HCT116 (cell line): ENCODE results near the gene GNB5. TPM values are rescaled to one million over a fixed set of nuclear protein-coding genes. Genes with fewer than 3 reads are reported as not detected.

Experiments used
- ATAC-seq: fragments of 200-7000 bp; cut with Tn5 transposase; 2 replicates; pipeline ENCODE4 v1.9.1; 2020; ENCODE audit warnings: mild to moderate bottlenecking, moderate library complexity
- BruUV-seq: library from RNA; stranded (reverse); fragments of 400-500 nt; replicated peaks from 2 replicates; lab custom pipeline; 2021; lab: Mats Ljungman, UMichigan
- CTCF ChIA-PET: fragments of 300-600 bp; sonication (Branson Sonifier 250); formaldehyde crosslinking; loops from one replicate; lab custom pipeline; 2021; ENCODE audit warnings: antibody characterized with exemption; lab: Charles Lee
- POLR2A ChIA-PET: fragments of 300-600, 350-600 bp; sonication (Branson Sonifier 250); formaldehyde crosslinking; loops from one replicate; lab custom pipeline; 2021; ENCODE audit warnings: antibody characterized with exemption; lab: Charles Lee
- RAD21 ChIA-PET, 2 experiments: fragments of 300-600 bp; sonication (Branson Sonifier 250); formaldehyde crosslinking; loops; one replicate each; lab custom pipeline; 2023; ENCODE audit warnings: low total read pairs in 2 of 2; ENCODE audit not compliant: uncharacterized antibody in 2 of 2, unreplicated experiment in 2 of 2, low non-redundant PET in 1 of 2; lab: Charles Lee
- DNase-seq: peaks from one replicate; pipeline ENCODE4 v3.0.0-alpha.2; 2010; ENCODE audit warnings: low read depth, low spot score
- H2AFZ ChIP-seq: fragments of 200-600 bp; shearing (Covaris generic), sonication (generic); 2 replicates; pipeline ENCODE4 v1.6.1; 2017; ENCODE audit warnings: low read depth, mixed run types, mixed read lengths, antibody characterized with exemption, low read length; ENCODE audit not compliant: poor library complexity, severe bottlenecking
- H3K27ac ChIP-seq: 2 replicates; pipeline ENCODE4 v1.5.1; 2012; ENCODE audit warnings: low read depth, low read length
- H3K27me3 ChIP-seq: fragments of 200-600 bp; sonication (generic); 2 replicates; pipeline ENCODE4 v1.6.1; 2016; ENCODE audit warnings: mixed run types, low read length, mixed read lengths; ENCODE audit not compliant: insufficient read depth
- H3K36me3 ChIP-seq, 2 experiments: fragments of 200-500 bp in 1 of 2; fragments of 200-600 bp in 1 of 2; sonication (Bioruptor generic) in 1 of 2; sonication (generic) in 1 of 2; 2 replicates each; pipeline versions ENCODE4 v1.5.1 to v1.6.1; 2014 to 2016; ENCODE audit warnings: low read length in 2 of 2, inconsistent platforms in 1 of 2, mixed read lengths in 1 of 2, mixed run types in 1 of 2; ENCODE audit not compliant: insufficient read depth in 2 of 2, control insufficient read depth in 1 of 2
- H3K4me1 ChIP-seq, 2 experiments: fragments of 200-600 bp in 1 of 2; sonication (generic) in 1 of 2; 2 replicates each; pipeline versions ENCODE4 v1.5.1 to v1.6.1; 2012 to 2017; ENCODE audit warnings: low read length in 2 of 2, inconsistent platforms in 1 of 2, mild to moderate bottlenecking in 1 of 2, mixed read lengths in 1 of 2, mixed run types in 1 of 2, moderate library complexity in 1 of 2; ENCODE audit not compliant: insufficient read depth in 2 of 2, control insufficient read depth in 1 of 2
- H3K4me2 ChIP-seq: fragments of 200-600 bp; sonication (generic); 2 replicates; pipeline ENCODE4 v1.6.1; 2017; ENCODE audit warnings: mixed run types, low read length, mixed read lengths
- H3K4me3 ChIP-seq, 2 experiments: fragments of 200-600 bp in 1 of 2; sonication (generic) in 1 of 2; replicated peaks in 1 of 2; 2 replicates each; pipeline ENCODE4 v1.5.1; 2011 to 2016; ENCODE audit warnings: low read length in 2 of 2, control low read depth in 1 of 2, low read depth in 1 of 2, mild to moderate bottlenecking in 1 of 2, mixed read lengths in 1 of 2, mixed run types in 1 of 2
- H3K79me2 ChIP-seq: fragments of 200-600 bp; sonication (generic); 2 replicates; pipeline ENCODE4 v1.6.1; 2017; ENCODE audit warnings: mild to moderate bottlenecking, mixed run types, low read length, moderate library complexity, mixed read lengths; ENCODE audit not compliant: insufficient read depth
- H3K9ac ChIP-seq: fragments of 200-600 bp; sonication (generic); 2 replicates; pipeline ENCODE4 v1.6.1; 2016; ENCODE audit warnings: low read length, mixed read lengths
- H3K9me2 ChIP-seq: fragments of 200-600 bp; sonication (generic), shearing (Covaris generic); 2 replicates; pipeline ENCODE4 v1.6.1; 2017; ENCODE audit warnings: mixed run types, mild to moderate bottlenecking, moderate library complexity; ENCODE audit not compliant: insufficient read depth
- H3K9me3 ChIP-seq, 2 experiments: fragments of 200-500 bp in 1 of 2; fragments of 200-600 bp in 1 of 2; sonication (Bioruptor generic) in 1 of 2; sonication (generic) in 1 of 2; 2 replicates each; pipeline ENCODE4 v1.6.1; 2014 to 2017; ENCODE audit warnings: low read length in 2 of 2, mixed read lengths in 2 of 2, inconsistent platforms in 1 of 2, low read depth in 1 of 2, mild to moderate bottlenecking in 1 of 2, mixed run types in 1 of 2, moderate library complexity in 1 of 2; ENCODE audit not compliant: control insufficient read depth in 1 of 2, insufficient read depth in 1 of 2
- H4K20me1 ChIP-seq: fragments of 200-600 bp; sonication (generic), shearing (Covaris generic); 2 replicates; pipeline ENCODE4 v1.6.1; 2017; ENCODE audit warnings: mixed run types, mild to moderate bottlenecking, moderate library complexity; ENCODE audit not compliant: insufficient read depth
- CEBPB ChIP-seq: IDR thresholded peaks from 2 replicates; pipeline ENCODE4 v1.6.1; 2012; ENCODE audit warnings: low read depth
- CTCF ChIP-seq, 3 experiments: fragments of 200-600 bp in 1 of 3; sonication (generic) in 1 of 3; IDR thresholded peaks in 2 of 3; conservative IDR thresholded peaks in 1 of 3; 2 replicates each; pipeline ENCODE4 v1.5.1; 2012 to 2017; ENCODE audit warnings: low read depth in 2 of 3, low read length in 2 of 3, antibody characterized with exemption in 1 of 3, borderline replicate concordance in 1 of 3, control low read depth in 1 of 3, mild to moderate bottlenecking in 1 of 3, mixed read lengths in 1 of 3, mixed run types in 1 of 3, moderate library complexity in 1 of 3; ENCODE audit not compliant: insufficient read depth in 1 of 3
- EGR1 ChIP-seq: IDR thresholded peaks from 2 replicates; pipeline ENCODE4 v1.6.1; 2012; ENCODE audit warnings: low read depth
- ELF1 ChIP-seq: IDR thresholded peaks from 2 replicates; pipeline ENCODE4 v1.6.1; 2012; ENCODE audit warnings: low read depth, borderline replicate concordance
- EZH2 ChIP-seq: fragments of 200-600 bp; sonication (generic); IDR thresholded peaks from 2 replicates; pipeline ENCODE4 v1.6.1; 2017; ENCODE audit warnings: antibody characterized with exemption, mixed run types
- EZH2phosphoT487 ChIP-seq: fragments of 200-600 bp; IDR thresholded peaks from 2 replicates; pipeline ENCODE4 v1.6.1; 2018; ENCODE audit warnings: antibody characterized with exemption, borderline replicate concordance
- FOSL1 ChIP-seq: IDR thresholded peaks from 2 replicates; pipeline ENCODE4 v1.6.1; 2012; ENCODE audit warnings: low read depth
- JUND ChIP-seq: IDR thresholded peaks from 2 replicates; pipeline ENCODE4 v1.6.1; 2012
- POLR2A ChIP-seq: IDR thresholded peaks from 2 replicates; pipeline ENCODE4 v1.7.0; 2011; ENCODE audit warnings: borderline replicate concordance; ENCODE audit not compliant: insufficient read depth, insufficient read length; ENCODE audit errors: extremely low read depth
- POLR2AphosphoS5 ChIP-seq: IDR thresholded peaks from 2 replicates; pipeline ENCODE4 v1.6.1; 2011; ENCODE audit warnings: mild to moderate bottlenecking, low read depth, low read length, moderate library complexity
- RAD21 ChIP-seq: IDR thresholded peaks from 2 replicates; pipeline ENCODE4 v1.6.1; 2012; ENCODE audit warnings: low read depth, mild to moderate bottlenecking
- SIN3A ChIP-seq: IDR thresholded peaks from 2 replicates; pipeline ENCODE4 v1.6.1; 2012; ENCODE audit warnings: low read depth
- SP1 ChIP-seq: IDR thresholded peaks from 2 replicates; pipeline ENCODE4 v1.6.1; 2012; ENCODE audit warnings: low read depth
- TCF7L2 ChIP-seq: IDR thresholded peaks from 2 replicates; pipeline ENCODE4 v1.7.0; 2011; ENCODE audit warnings: borderline replicate concordance, inconsistent platforms; ENCODE audit not compliant: insufficient read depth, insufficient read length; ENCODE audit errors: extremely low read depth
- YY1 ChIP-seq: IDR thresholded peaks from 2 replicates; pipeline ENCODE4 v1.6.1; 2011; ENCODE audit warnings: low read length, low read depth, moderate library complexity, mild to moderate bottlenecking; ENCODE audit not compliant: insufficient replicate concordance; ENCODE audit errors: extremely low read depth
- ZFX ChIP-seq: fragments of 450-650 bp; IDR thresholded peaks from 2 replicates; pipeline ENCODE4 v1.6.1; 2017
- ZNF274 ChIP-seq: fragments of 200-500 bp; sonication (Bioruptor generic); IDR thresholded peaks from 2 replicates; pipeline ENCODE4 v1.6.1; 2014; ENCODE audit warnings: mild to moderate bottlenecking, low read depth, low read length, inconsistent platforms
- intact Hi-C: fragments of 100-400 bp; cut with micrococcal nuclease; formaldehyde crosslinking; loops from 2 replicates; pipeline ENCODE4 v1.10.0; 2022
- total RNA-seq: library from RNA; stranded (reverse); gene quantifications from one replicate; pipeline ENCODE4 v1.2.1, GENCODE V29; 2021; ENCODE audit not compliant: unreplicated experiment
- TF ChIP-seq, protein P1 (sequence below): IDR thresholded peaks from 2 replicates; pipeline ENCODE4 v1.6.1; 2012

Gene GNB5
- total RNA-seq, 1 experiment from 2014 or later, result 27.6 TPM

- H3K4me2 ChIP-seq, result no peak overlapping the region
- H3K79me2 ChIP-seq, result no peaks in the 10 kb centered on the region
- no TSS peak for BruUV-seq
- POLR2A ChIA-PET, result no interaction called here
- H3K36me3 ChIP-seq, result no peaks in the 10 kb centered on the region
- H2AFZ ChIP-seq, result no peak overlapping the region
- no peaks in the 10 kb centered on the region for H4K20me1 ChIP-seq
- CTCF ChIA-PET, result no interaction called here
- no peak for DNase-seq
- RAD21 ChIA-PET, result no interaction called here
- no peaks in the 10 kb centered on the region for H3K9me2 ChIP-seq
- H3K4me1 ChIP-seq, result peaks cover 0 to 8% of the 10 kb centered on the region in 2 experiments; a peak in 1 of 4 replicates
- no peaks in the 10 kb centered on the region for H3K27me3 ChIP-seq
- no peak overlapping the region for H3K4me3 ChIP-seq
- H3K9ac ChIP-seq, result no peak overlapping the region
- no peak for ATAC-seq
- intact Hi-C loops, result no loop called here
- TF ChIP-seq, protein P1, sequence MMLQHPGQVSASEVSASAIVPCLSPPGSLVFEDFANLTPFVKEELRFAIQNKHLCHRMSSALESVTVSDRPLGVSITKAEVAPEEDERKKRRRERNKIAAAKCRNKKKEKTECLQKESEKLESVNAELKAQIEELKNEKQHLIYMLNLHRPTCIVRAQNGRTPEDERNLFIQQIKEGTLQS, result no peak
- TF ChIP-seq SP1 (no peak), EGR1 (no peak), FOSL1 (no peak), POLR2AphosphoS5 (no peak), SIN3A (no peak), EZH2 (no peak)
- TF ChIP-seq, all 23 proteins: peak for 0
- Histone ChIP-seq H3K27ac (no peak overlapping the region), H3K9me3 (no peaks in the 10 kb centered on the region)
These were observed 66.8 kb downstream of the GNB5 start for GRCh38 chr15:52124270-52124880.

- Histone ChIP-seq H3K4me3 (no peak overlapping the region), H3K4me1 (peaks cover 0 to 8% of the 10 kb centered on the region in 2 experiments; a peak in 1 of 4 replicates)
- CTCF ChIA-PET, result no interaction called here
- TF ChIP-seq ELF1 (no peak), ZNF274 (no peak), YY1 (no peak), RAD21 (no peak), EZH2phosphoT487 (no peak), ZFX (no peak), EZH2 (no peak), JUND (no peak), CEBPB (no peak), TCF7L2 (no peak), POLR2A (no peak), CTCF (IDR thresholded peaks at IDR 0.05 in 2 of 3, conservative IDR thresholded peaks at IDR 0.05 in 1 of 3; ENCODE audit: borderline replicate concordance in 1 of 3, insufficient read depth in 1 of 3, low read depth in 2 of 3, low read length in 2 of 3) (no peak)
- TF ChIP-seq, protein P1, result no peak
These were observed 69.3 kb downstream of the GNB5 start for GRCh38 chr15:52121896-52122295.

More at GRCh38 chr15:52121896-52122295, 69.3 kb downstream of the GNB5 start:
- POLR2A ChIA-PET, result no interaction called here
- no peaks in the 10 kb centered on the region for H3K36me3 ChIP-seq
- BruUV-seq, result no TSS peak
- DNase-seq (no peak), ATAC-seq (no peak)
- H3K79me2 ChIP-seq, result no peaks in the 10 kb centered on the region
- no peak overlapping the region for H3K4me2 ChIP-seq
- no peaks in the 10 kb centered on the region for H3K27me3 ChIP-seq
- intact Hi-C loops, result no loop called here
- no peaks in the 10 kb centered on the region for H3K9me3 ChIP-seq
- RAD21 ChIA-PET, result no interaction called here
- H4K20me1 ChIP-seq, result no peaks in the 10 kb centered on the region
- H3K27ac ChIP-seq, result no peak overlapping the region
- no peak overlapping the region for H3K9ac ChIP-seq
- no peak overlapping the region for H2AFZ ChIP-seq
- no peaks in the 10 kb centered on the region for H3K9me2 ChIP-seq
